HG03175 (cell line): ENCODE measurements around the gene UGT1A10.
"Not testable (repeated sequence)": the region's sequence is repeated elsewhere in the genome, so short reads cannot be mapped to it uniquely, and the experiment has no call there.

Source experiments
- ATAC-seq: cut with Tn5 transposase; IDR thresholded peaks from one replicate; pipeline ENCODE4 v1.9.1; 2021; ENCODE audit warnings: mild to moderate bottlenecking, moderate library complexity; ENCODE audit not compliant: unreplicated experiment

UGT1A10 gene

GRCh38 chr2:233655043-233655442 is 18.8 kb downstream of the UGT1A10 start:
- ATAC-seq = no peak

DNA sequence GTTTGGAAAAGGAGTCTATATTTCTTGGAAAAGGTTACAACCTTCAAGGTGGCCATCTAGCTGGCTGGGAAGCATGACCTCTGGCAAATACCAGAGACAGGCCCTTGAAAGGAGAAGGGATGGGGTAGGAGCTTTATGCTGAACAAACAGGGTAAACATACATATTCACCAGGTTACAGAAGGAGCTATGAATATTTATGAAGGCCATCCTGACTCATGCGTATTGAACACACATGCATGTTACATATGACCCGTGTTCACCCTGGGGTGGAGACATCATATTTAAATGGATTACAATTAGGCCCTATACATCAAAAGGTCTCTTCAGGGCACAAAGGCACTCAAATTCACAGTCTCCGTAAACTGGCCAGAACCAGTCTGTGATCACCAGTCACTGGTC is 19.7 kb downstream of the UGT1A10 start:
- ATAC-seq = not testable (repeated sequence)

GRCh38 chr2:233656443-233656842 is 20.2 kb downstream of the UGT1A10 start:
- ATAC-seq = no peak

GRCh38 chr2:233658610-233659009 is 22.4 kb downstream of the UGT1A10 start:
- ATAC-seq = no peak

GRCh38 chr2:233663911-233664310 is 27.7 kb downstream of the UGT1A10 start:
- ATAC-seq = no peak

DNA sequence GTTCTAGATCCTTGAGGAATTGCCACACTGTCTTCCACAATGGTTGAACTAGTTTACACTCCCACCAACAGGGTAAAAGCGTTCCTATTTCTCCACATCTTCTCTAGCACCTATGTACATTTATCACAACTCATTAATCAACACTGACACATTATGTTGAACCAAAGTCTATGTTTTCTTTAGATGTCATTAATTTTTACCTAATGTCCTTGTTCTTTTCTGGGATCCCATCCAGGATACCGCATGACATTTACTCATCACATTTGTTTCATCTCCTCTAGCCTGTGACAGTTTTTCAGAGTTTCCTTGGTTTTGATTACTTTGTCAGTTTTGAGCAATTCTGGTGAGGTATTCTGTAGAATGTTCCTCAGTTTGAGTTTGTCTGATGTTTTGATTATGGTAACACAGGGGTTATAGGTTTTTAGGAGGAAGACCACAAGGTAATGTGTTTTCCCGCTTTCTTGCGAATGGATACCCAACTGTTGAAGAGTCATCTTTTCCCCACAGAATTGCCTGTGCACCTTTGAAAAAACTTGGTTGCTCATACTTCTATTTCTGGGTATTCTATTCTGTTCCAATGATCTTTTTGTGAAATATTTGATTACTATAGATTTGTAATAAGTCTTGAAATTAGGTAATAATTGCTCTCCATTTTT is 32.5 kb downstream of the UGT1A10 start:
- no peak for ATAC-seq

DNA sequence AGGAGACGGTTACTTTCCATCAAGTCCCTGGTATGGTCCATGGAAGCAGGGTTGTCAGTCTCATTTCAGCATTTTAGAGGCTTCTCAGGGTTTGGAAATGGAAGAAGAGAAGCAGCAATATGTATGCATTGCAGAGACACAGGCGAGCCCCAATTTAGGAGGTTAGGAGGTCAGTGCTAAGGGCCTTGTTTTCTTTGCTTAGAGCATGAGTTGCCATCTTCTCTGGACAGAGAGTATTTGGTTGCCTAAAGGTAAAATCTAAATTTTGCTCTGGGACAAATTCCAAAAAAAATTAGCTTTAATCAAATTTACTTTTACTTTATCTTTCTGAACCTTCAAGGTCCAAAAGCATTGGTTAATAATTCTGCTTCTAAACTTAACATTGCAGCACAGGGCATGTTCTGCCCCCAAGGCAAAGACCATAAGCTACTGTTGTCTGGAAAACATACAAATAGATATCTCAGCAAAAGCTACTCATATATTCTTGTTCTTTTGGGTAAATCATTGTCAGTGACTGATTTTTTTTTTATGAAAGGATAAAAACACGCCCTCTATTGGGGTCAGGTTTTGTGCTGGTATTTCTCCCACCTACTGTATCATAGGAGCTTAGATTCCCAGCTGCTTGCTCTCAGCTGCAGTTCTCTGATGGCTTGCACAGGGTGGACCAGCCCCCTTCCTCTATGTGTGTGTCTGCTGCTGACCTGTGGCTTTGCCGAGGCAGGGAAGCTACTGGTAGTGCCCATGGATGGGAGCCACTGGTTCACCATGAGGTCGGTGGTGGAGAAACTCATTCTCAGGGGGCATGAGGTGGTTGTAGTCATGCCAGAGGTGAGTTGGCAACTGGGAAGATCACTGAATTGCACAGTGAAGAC is 35.3 kb downstream of the UGT1A10 start, which contains the start of gene UGT1A9:
Gene UGT1A9 (plus strand): TSS at position 609 of the 872 bp plus-strand sequence. CDS start 37 bp downstream, at position 646.
- ATAC-seq = no peak

GRCh38 chr2:233672886-233673285 is 36.6 kb downstream of the UGT1A10 start:
- ATAC-seq = no peak

DNA sequence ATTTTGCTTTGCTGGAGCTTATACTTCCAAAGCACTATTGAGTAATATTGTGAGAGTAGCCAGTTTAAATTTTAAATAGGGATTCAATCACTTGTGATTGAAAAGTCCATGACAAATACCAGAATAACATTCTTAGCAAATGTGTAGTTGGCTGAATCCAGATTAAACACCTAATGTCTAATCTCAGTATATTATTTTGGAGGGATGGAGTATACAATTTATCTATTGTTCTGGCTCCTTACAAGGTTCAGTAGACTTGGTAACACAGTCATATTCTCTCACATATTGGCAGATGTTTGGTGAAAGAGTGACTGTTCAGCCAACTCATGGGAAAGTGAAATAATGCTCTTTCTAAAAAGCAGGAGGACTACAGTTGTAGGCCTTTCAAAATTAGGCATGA is 37.6 kb downstream of the UGT1A10 start:
- ATAC-seq = no peak

GRCh38 chr2:233674314-233674713 is 38.1 kb downstream of the UGT1A10 start:
- no peak for ATAC-seq

GRCh38 chr2:233674995-233675394 is 38.7 kb downstream of the UGT1A10 start:
- ATAC-seq = no peak

DNA sequence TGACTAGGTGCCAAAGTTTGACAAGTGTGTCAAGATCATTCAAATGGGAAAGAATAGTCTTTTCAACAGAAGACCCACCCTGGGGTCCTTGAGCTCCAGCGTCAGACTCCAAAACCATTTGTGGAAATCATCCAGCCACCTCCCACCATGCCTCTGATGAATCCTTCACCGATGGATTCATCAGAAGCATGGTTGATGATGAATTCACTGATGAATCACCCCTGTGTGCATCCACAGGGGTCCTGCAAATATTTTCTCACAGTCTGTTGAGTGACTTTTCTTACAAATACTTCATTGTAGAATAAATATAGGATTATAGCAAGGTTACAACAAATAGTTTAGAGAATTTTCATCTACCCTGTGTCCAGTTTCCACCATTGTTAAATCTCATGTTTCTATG is 39.8 kb downstream of the UGT1A10 start:
- ATAC-seq = no peak

- ATAC-seq = no peak
Measured at GRCh38 chr2:233679196-233679595, 42.9 kb downstream of the UGT1A10 start.

GRCh38 chr2:233680361-233681045 is 44.3 kb downstream of the UGT1A10 start:
- ATAC-seq = no peak

DNA sequence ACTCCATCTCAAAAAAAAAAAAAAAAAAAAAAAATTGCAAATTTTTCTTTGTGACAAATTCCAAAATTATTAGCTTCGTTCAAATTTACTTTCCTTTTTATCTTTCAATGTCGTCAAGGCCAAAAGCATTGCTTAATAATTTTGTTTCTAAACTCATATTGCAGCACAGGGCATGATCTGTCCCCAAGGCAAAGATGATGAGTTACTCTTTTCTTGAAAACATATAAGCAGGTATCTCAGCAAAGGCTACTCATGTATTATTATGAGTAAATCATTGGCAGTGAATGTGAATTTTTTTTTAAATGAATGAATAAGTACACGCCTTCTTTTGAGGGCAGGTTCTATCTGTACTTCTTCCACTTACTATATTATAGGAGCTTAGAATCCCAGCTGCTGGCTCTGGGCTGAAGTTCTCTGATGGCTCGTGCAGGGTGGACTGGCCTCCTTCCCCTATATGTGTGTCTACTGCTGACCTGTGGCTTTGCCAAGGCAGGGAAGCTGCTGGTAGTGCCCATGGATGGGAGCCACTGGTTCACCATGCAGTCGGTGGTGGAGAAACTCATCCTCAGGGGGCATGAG is 45.4 kb downstream of the UGT1A10 start, which contains the start of gene UGT1A7:
Gene UGT1A7 (plus strand): TSS at position 381 of the 579 bp plus-strand sequence. CDS start 37 bp downstream, at position 418.
- ATAC-seq = no peak

DNA sequence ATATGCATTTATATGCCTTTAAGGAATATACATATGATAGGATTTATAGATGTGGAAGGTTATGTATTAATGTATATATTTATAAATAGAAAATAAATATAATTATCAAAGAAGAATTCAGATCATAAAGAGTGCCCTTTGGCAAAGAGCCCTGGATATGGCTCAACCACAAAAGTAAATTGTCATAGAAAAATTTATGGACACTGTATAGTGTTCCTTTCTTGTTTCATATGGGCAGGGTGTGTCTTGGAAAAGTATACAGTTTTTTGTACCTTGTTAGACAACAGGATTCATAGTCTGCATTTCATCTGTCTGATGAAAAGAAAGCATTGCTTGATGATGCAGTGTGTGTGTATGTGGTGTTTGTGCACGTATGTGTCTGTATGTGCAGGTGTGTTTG is 48.4 kb downstream of the UGT1A10 start:
- no peak for ATAC-seq

- ATAC-seq = no peak
Measured at GRCh38 chr2:233686928-233687327, 50.7 kb downstream of the UGT1A10 start.

DNA sequence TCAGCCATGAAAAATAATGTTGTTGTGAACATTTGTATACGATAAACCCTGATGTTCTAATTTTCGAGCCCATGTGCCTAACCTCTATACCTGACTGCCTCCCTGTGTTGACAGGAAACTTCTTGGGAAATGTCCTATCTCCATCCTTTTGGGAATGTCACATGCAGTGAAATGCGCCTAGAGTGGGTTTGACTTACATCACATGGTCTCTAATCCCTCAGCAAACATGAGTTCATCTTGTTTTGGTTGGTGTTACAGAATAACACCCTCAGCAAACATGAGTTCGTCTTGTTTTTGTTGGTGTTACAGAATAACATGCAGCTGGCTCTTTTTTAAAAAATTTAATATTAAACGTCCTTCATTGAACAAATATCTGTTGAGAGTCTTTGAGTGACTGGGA is 52.1 kb downstream of the UGT1A10 start:
- no peak for ATAC-seq

DNA sequence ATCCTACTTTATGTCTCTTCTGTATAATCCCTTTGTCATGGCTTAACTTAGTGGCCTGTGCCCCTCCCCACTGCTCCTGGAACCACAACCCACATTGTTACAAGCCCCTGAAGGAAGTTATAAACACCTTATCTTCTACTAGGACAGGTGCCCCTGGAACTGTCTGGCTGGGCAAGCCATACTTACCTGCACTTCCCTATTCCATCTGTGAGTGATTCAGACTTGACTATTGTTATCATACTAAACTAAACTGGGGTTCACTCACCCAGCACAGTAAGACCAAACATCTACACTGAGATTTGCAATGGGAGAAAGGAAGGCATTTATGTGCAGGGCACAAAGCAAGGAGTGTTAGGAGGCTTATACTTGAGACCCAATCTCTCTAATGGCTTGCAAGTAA is 52.8 kb downstream of the UGT1A10 start:
- ATAC-seq = no peak

GRCh38 chr2:233689501-233689900 is 53.3 kb downstream of the UGT1A10 start:
- ATAC-seq = no peak

DNA sequence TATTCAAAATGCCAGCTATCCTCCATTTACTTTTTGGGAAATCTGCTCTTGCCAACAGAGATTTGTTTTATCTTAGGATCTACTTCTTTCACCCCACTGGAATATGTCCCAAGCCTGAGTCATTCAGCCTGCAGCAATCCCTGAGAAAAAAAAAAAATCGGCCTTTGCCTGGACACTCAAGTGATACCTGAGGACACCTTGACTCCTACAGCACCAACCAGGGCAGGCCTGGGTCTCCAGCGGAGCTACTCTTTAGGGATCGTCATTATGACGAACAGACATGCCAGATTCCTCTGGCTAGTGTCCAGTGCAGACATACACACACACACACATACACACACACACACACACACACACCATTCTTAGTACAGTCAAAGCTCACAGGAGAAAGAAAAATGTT is 54.2 kb downstream of the UGT1A10 start:
- no peak for ATAC-seq
